Caco-2 (cell line): ENCODE data around the gene TRIM56. TPM values are rescaled to one million over a fixed set of nuclear protein-coding genes. Genes with fewer than 3 reads are reported as not detected.

ENCODE experiments used
- BruUV-seq: library from RNA; stranded (reverse); fragments of 400-500 nt; replicated peaks from 2 replicates; lab custom pipeline; 2021; lab: Mats Ljungman, UMichigan
- CTCF ChIA-PET: fragments of 300-600 bp; sonication (Branson Sonifier 250); formaldehyde crosslinking; loops from one replicate; lab custom pipeline; 2022; ENCODE audit warnings: antibody characterized with exemption; lab: Charles Lee
- POLR2A ChIA-PET: fragments of 300-600 bp; sonication (Branson Sonifier 250); formaldehyde crosslinking; loops from one replicate; lab custom pipeline; 2022; ENCODE audit warnings: antibody characterized with exemption; lab: Charles Lee
- DNase-seq, 2 experiments: peaks; one replicate each; pipeline versions ENCODE4 v3.0.0 to v3.0.0-alpha.2; 2020 to 2022
- H3K27me3 ChIP-seq: replicated peaks from 2 replicates; pipeline ENCODE4 v1.6.0; 2011; ENCODE audit warnings: low read length; ENCODE audit not compliant: control insufficient read depth, insufficient read depth
- H3K36me3 ChIP-seq: 2 replicates; pipeline ENCODE4 v1.5.1; 2011; ENCODE audit warnings: low read length; ENCODE audit not compliant: control insufficient read depth, insufficient read depth
- H3K4me1 ChIP-seq: fragments of 250-450 bp; sonication (Bioruptor Pico); 2 replicates; pipeline ENCODE4 v1.5.1; 2020; ENCODE audit warnings: mild to moderate bottlenecking
- H3K4me3 ChIP-seq: 2 replicates; pipeline ENCODE4 v1.5.1; 2011; ENCODE audit warnings: low read depth, mild to moderate bottlenecking, control low read depth, low read length
- H3K9me3 ChIP-seq: fragments of 250-450 bp; sonication (Bioruptor Pico); 2 replicates; pipeline ENCODE4 v1.5.1; 2020; ENCODE audit warnings: mild to moderate bottlenecking, moderate library complexity
- H3K27ac Mint-ChIP-seq: one replicate; pipeline ENCODE4 v1.8.0; 2022; ENCODE audit warnings: mixed read lengths; ENCODE audit not compliant: unreplicated experiment
- H3K27me3 Mint-ChIP-seq: one replicate; pipeline ENCODE4 v1.8.0; 2022; ENCODE audit warnings: mixed read lengths; ENCODE audit not compliant: insufficient read depth, unreplicated experiment
- H3K36me3 Mint-ChIP-seq: one replicate; pipeline ENCODE4 v1.8.0; 2022; ENCODE audit warnings: mild to moderate bottlenecking, mixed read lengths; ENCODE audit not compliant: insufficient read depth, unreplicated experiment
- H3K4me1 Mint-ChIP-seq: one replicate; pipeline ENCODE4 v1.8.0; 2022; ENCODE audit warnings: low read depth, mixed read lengths; ENCODE audit not compliant: unreplicated experiment
- H3K4me3 Mint-ChIP-seq: one replicate; pipeline ENCODE4 v1.8.0; 2022; ENCODE audit warnings: mild to moderate bottlenecking, moderate library complexity, mixed read lengths; ENCODE audit not compliant: unreplicated experiment
- H3K9me3 Mint-ChIP-seq: one replicate; pipeline ENCODE4 v1.8.0; 2022; ENCODE audit warnings: mixed read lengths; ENCODE audit not compliant: unreplicated experiment
- CTCF ChIP-seq, 2 experiments: fragments of 200-600 bp in 1 of 2; IDR thresholded peaks; 1 replicate in 1 of 2; 2 replicates in 1 of 2; pipeline versions ENCODE4 v1.5.1 to v1.8.0; 2011 to 2022; ENCODE audit warnings: antibody characterized with exemption in 1 of 2, control low read depth in 1 of 2, inconsistent platforms in 1 of 2, low read depth in 1 of 2, low read length in 1 of 2, mild to moderate bottlenecking in 1 of 2, moderate library complexity in 1 of 2; ENCODE audit not compliant: insufficient read depth in 1 of 2, severe bottlenecking in 1 of 2, unreplicated experiment in 1 of 2
- intact Hi-C: fragments of 100-400 bp; cut with micrococcal nuclease; formaldehyde crosslinking; loops from one replicate; pipeline ENCODE4 v1.10.0; 2022; ENCODE audit not compliant: unreplicated experiment
- total RNA-seq: library from RNA; stranded (reverse); gene quantifications from 2 replicates; pipeline ENCODE4 v1.2.3, GENCODE V29; 2022

Gene TRIM56
- total RNA-seq, 1 experiment from 2014 or later: 30.3 TPM

GRCh38 chr7:101081432-101081831 is 3.8 kb upstream of the TRIM56 start:
- no peak for DNase-seq
- no peak overlapping the region for H3K4me3 Mint-ChIP-seq

GRCh38 chr7:101084865-101085161 is 468 bp upstream of the TRIM56 start:
- intact Hi-C loops: loop anchor here (1.0 kb wide), 1 partner anchor 53 kb away; no protein-coding TSS in a partner anchor
- no peaks in the 10 kb centered on the region for H3K9me3 ChIP-seq
- H3K4me1 ChIP-seq: peaks cover 12% of the 10 kb centered on the region
- H3K27ac Mint-ChIP-seq: peak overlapping the region; percentile 83
- H3K36me3 ChIP-seq: peaks cover 1% of the 10 kb centered on the region; the same call in 1 of the 2 replicates
- BruUV-seq: no TSS peak
- peak overlapping the region; percentile 85 for H3K4me3 Mint-ChIP-seq
- ChIA-PET POLR2A (interaction anchor here (0.5 to 1.7 kb wide), 10 partner anchors 11 to 359 kb away, joined by 3 to 12 read pairs (median 6); partner anchors contain the start of genes ACHE, SRRT and UFSP1), CTCF (interaction anchor here (0.6 to 1.1 kb wide), 8 partner anchors 10 to 232 kb away, joined by 3 to 8 read pairs (median 4); partner anchors contain the start of gene SLC12A9)
- H3K4me1 Mint-ChIP-seq: peaks cover 16% of the 10 kb centered on the region
- no peak for TF ChIP-seq CTCF (IDR thresholded peaks at IDR 0.05; ENCODE audit: insufficient read depth in 1 of 2, low read depth in 1 of 2, low read length in 1 of 2, severe bottlenecking in 1 of 2, unreplicated experiment in 1 of 2)
- no peaks in the 10 kb centered on the region for H3K27me3 ChIP-seq
- H3K27me3 Mint-ChIP-seq: no peaks in the 10 kb centered on the region
- H3K36me3 Mint-ChIP-seq: peaks cover 19% of the 10 kb centered on the region
- no peaks in the 10 kb centered on the region for H3K9me3 Mint-ChIP-seq
- peak overlapping the region; percentile 82 for H3K4me3 ChIP-seq
- no peak for DNase-seq

More at GRCh38 chr7:101081432-101081831, 3.8 kb upstream of the TRIM56 start:
- H3K36me3 ChIP-seq: no peaks in the 10 kb centered on the region
- Mint-ChIP-seq H3K4me1 (peaks cover 16% of the 10 kb centered on the region), H3K36me3 (peaks cover 6% of the 10 kb centered on the region), H3K27ac (no peak overlapping the region), H3K9me3 (no peaks in the 10 kb centered on the region), H3K27me3 (no peaks in the 10 kb centered on the region)
- ChIA-PET CTCF (no interaction called here), POLR2A (no interaction called here)
- no peaks in the 10 kb centered on the region for H3K9me3 ChIP-seq
- intact Hi-C loops: no loop called here
- no peaks in the 10 kb centered on the region for H3K27me3 ChIP-seq
- BruUV-seq: no TSS peak
- H3K4me1 ChIP-seq: peaks cover 12% of the 10 kb centered on the region
- no peak overlapping the region for H3K4me3 ChIP-seq
- no peak for TF ChIP-seq CTCF (IDR thresholded peaks at IDR 0.05; ENCODE audit: insufficient read depth in 1 of 2, low read depth in 1 of 2, low read length in 1 of 2, severe bottlenecking in 1 of 2, unreplicated experiment in 1 of 2)

- BruUV-seq: no TSS peak
- Mint-ChIP-seq H3K4me3 (no peak overlapping the region), H3K4me1 (peaks cover 17% of the 10 kb centered on the region), H3K27me3 (no peaks in the 10 kb centered on the region), H3K9me3 (peaks cover 10% of the 10 kb centered on the region), H3K36me3 (peaks cover 43% of the 10 kb centered on the region), H3K27ac (no peak overlapping the region)
- intact Hi-C loops: no loop called here
- Histone ChIP-seq H3K4me1 (peaks cover 12% of the 10 kb centered on the region), H3K4me3 (no peak overlapping the region), H3K9me3 (no peaks in the 10 kb centered on the region), H3K36me3 (peaks cover 1% of the 10 kb centered on the region; the same call in 1 of the 2 replicates), H3K27me3 (no peaks in the 10 kb centered on the region)
- ChIA-PET CTCF (interaction anchor here (0.7 kb wide), 1 partner anchor 259 kb away, joined by 4 read pairs; no protein-coding TSS in a partner anchor), POLR2A (no interaction called here)
- no peak for DNase-seq
- TF ChIP-seq CTCF (IDR thresholded peaks at IDR 0.05; ENCODE audit: insufficient read depth in 1 of 2, low read depth in 1 of 2, low read length in 1 of 2, severe bottlenecking in 1 of 2, unreplicated experiment in 1 of 2): no peak
Measured at GRCh38 chr7:101087334-101088068, 2.2 kb downstream of the TRIM56 start.
